NCI-H82 (cell line): ENCODE data around the gene MEG3.
A peak's percentile ranks its signal among the peaks of the same experiment; 100 is the strongest.
"Not testable (repeated sequence)": the region's sequence is repeated elsewhere in the genome, so short reads cannot be mapped to it uniquely, and the experiment has no call there.

ENCODE experiments used
- DNase-seq: peaks from one replicate; lab custom pipeline; 2025; lab: John Stamatoyannopoulos, UW

The MEG3 gene

GRCh38 chr14:100816286-100816949, 9.5 kb upstream of the MEG3 start:
- DNase-seq: no peak

GRCh38 chr14:100816950-100817901, 8.7 kb upstream of the MEG3 start:
- DNase-seq: no peak

DNA sequence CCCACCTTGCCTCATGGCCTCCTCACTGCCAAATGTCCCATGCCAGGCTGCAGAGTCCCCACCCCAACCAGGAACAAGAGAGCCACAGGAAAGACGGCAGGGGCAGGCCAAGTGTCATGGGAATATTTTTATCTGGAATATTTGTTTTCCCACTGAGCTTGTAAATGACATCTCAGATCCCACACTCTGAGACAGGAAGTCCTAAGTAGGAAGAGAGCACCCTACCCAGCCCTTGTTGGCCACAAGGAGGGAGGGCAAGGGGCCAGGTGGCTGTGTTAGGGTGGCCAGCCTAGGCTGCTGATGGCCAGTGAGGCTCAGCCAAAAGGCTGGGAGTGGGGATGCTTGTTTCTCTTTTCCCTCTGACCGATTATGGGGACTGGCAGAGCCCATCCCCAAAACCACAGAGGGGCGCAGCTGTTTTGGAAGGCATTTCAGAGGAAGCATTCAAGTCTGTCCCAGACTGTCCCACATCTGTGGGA, 7.7 kb upstream of the MEG3 start:
- no peak for DNase-seq

- not testable (repeated sequence) for DNase-seq
Measured at GRCh38 chr14:100818923-100819322, 7.0 kb upstream of the MEG3 start.

DNA sequence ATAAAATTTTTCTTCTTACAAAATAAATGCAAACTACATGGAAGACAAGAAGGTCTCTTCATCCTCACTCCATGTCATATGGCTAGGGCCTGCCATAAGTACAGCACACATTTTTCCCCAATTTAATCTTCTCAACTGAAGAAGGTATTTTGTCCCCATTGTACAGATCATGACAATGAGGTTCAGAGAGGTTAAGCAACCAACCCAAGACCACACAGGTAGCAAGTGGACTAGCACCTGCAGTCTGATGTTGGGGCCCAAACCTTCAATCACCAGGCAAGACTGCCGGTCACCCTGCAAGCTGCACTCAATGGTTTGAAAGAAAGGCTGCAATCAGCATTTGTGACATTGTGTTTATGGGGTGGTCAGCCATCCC, 6.5 kb upstream of the MEG3 start:
- no peak for DNase-seq

DNA sequence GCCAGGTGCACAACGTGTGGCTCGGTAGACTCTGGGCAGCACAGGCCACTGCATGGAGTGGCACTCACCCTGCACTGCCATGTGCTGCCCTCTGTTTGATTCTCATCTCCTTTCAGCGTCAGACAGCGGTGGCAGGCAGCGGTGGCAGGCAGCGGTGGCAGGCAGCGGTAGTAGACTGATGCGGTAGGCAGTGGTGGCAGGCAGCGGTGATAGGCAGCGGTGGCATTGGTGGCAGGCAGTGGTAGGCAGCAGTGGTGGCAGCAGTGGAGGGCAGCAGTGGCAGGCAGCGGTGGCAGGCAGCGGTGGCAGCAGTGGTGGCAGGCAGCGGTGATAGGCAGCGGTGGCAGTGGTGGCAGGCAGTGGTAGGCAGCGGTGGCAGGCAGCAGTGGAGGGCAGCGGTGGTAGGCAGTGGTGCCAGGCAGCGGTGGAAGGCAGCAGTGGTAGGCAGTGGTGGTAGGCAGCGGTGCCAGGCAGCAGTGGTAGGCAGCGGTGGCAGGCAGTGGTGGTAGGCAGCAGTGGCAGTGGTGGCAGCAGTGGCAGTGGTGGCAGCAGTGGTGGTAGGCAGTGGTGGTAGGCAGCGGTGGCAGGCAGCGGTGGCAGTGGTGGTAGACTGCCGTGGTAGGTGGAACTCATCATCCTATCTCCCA, 6.0 kb upstream of the MEG3 start:
- no peak for DNase-seq

DNA sequence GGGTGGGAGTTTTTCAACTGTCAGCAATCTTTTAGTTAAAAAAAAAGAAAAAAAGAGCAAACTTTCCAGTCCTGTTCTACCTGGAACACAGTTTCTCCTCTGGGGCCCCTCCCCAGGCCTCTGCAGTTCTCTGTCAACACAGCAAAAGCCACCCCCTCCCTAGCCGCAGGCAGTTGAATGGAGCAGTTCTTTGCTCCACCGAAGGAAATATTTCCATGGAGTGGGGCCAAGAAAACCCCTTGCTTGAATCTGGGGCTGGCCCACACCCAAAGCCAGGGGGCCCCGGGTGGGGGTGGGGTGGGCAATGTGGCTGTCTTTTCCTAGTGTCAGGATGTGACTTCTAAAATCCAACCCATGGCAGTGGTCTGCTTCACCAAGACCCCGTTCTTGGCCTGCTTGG, 5.0 kb upstream of the MEG3 start:
- DNase-seq: no peak

DNA sequence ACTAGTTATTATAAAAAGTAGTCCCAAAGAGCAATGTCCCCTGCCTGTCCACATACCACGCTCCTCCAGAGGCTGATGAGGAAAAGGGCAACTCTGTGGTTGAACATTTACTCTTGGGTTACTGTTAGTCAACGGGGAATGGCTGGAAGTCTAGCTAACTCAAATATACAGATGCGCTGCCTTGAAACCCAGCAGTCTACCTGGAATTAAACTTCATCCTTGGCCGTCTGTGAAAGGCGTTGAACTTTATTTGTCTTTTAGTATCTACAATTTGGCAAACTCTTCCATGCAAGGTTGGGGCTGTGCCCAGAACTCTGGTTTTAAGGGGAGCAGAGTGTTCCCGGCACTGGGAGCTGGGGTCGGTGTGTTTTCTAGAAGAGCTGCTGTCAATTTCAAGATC, 3.9 kb upstream of the MEG3 start:
- DNase-seq: no peak

- DNase-seq: no peak
Measured at GRCh38 chr14:100822532-100823296, 3.2 kb upstream of the MEG3 start.

- DNase-seq: no peak
Measured at GRCh38 chr14:100823413-100824080, 2.4 kb upstream of the MEG3 start.

GRCh38 chr14:100824091-100824551, 1.8 kb upstream of the MEG3 start:
- no peak for DNase-seq

GRCh38 chr14:100824901-100825712, 811 bp upstream of the MEG3 start:
- no peak for DNase-seq

DNA sequence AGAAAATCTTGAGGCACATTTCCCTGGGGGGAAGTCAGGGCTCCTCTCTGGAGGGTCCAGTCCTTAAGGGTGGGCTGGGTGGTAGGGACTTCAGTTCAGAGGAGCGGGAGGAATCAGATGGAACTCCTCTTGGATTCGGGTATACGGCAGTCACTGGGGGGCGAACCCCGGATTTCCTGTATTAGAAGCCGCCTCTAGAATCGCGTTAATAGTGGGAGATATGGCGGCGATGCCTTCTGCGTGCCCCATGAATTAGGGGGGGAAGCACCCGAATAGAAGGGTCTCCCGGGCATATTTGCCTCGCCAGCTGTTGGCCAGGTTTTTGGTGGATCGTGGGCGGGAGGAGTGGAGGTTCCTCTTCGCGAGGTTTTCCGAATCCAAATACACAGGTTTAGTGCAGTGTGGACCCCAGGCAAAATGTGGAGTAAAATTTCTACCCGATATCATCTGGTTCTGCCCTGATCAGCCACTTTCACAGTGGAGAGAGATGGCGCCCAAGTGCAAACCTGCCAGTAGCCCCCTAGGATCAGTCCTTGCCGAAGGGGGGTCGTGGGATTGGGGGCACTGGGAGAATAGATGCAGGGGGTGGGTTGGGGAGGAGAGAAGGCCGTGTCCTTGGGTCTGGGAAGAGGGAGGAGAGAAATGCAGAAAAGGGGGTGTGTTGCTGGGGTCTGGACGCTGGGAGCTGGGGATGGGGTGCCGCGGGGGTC, 628 bp downstream of the MEG3 start:
- no peak for DNase-seq

GRCh38 chr14:100827101-100828021, 1.4 kb downstream of the MEG3 start:
- no peak for DNase-seq

DNA sequence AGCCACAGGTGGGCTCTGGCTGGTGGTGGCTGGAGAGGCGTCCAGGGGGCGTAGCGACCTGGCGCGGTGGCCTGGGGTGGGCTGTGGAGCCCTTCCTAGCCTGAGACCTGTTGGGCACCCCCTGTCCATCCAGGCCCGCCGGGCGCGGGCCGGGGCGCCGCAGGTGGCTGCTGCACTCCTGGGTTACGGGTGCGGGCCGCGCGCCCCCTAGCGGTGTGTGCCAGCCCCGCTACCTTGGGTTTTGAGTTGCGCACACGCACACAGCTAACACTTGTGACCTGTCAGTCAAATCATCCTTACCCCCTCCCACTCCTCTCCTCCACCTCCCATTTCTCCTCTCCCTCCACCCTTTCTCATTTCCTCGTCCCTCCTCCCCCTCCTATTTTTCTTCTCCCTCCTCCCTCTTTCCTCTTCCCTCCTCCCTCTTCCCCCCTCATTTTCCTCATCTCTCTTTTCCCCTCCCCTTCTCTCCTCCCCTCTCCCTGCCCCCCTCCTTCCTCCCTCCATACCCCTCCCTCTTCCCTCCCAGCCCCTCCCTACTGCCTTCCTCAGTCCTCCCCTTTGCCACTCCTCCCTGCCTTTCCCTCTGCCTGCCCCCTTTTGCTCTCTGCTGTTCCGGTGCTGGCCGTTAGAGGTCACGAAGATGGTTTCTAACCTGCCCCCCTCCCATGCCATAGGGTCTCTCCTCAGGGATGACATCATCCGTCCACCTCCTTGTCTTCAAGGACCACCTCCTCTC, 2.3 kb downstream of the MEG3 start:
- DNase-seq: no peak

GRCh38 chr14:100830681-100831080, 4.8 kb downstream of the MEG3 start:
- peak; percentile 96 for DNase-seq

GRCh38 chr14:100832311-100832960, 6.5 kb downstream of the MEG3 start:
- DNase-seq: peak; percentile 43
